G401 (cell line): ENCODE results near the gene MCU. TPM values are rescaled to one million over a fixed set of nuclear protein-coding genes. Genes with fewer than 3 reads are reported as not detected.

ENCODE experiments used
- DNase-seq: peaks from one replicate; pipeline ENCODE4 v3.0.0-alpha.2; 2015; ENCODE audit warnings: low spot score
- in situ Hi-C: cut with HindIII; loops from 2 replicates; pipeline ENCODE4 v1.10.0; 2016; ENCODE audit warnings: low sequenced_read_pairs, mixed read lengths
- total RNA-seq: library from RNA; depleted of rRNA; stranded (reverse); fragments of >200 nt; shearing (Covaris generic); gene quantifications from 2 replicates; pipeline ENCODE4 v1.2.3, GENCODE V29; 2014

Gene MCU
- total RNA-seq, 1 experiment from 2014 or later: 25.8 TPM

DNA sequence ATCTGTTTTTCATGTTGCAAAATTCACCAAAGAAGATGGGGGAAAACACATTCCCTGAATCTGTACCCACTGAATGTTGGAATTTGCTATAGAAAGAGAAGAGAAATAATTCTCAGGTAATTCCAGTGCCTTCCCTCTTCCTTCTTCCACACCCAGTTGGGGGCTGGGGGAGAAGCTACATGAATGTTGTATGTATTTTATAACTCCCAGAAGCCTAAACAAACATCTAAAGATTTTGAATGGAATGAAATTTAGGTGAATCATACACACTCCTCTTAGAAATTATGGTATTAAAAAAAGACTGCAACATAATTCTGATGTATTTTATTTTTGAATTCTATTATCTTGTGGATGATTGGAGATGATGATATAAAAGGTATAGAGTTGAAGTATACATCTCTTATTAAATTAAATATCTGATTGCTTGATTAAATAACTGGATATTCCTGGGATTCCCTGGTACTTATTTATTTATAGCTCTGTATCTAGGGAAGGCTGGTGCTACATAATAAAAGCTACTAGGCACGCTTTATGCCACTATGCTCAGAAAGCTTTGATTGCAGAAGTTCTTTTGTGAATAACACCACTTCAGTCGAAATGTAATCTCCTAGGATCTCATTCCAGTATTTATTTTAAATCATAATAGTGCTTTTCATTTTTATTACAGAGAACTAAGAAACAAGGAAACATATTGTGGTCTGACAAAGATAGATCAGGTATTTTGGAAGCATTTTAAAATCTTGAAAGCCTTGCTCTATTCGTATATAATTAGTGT lies 98.5 kb downstream of the MCU start:
- in situ Hi-C loops: no loop called here
- DNase-seq: peak; percentile 58

DNA sequence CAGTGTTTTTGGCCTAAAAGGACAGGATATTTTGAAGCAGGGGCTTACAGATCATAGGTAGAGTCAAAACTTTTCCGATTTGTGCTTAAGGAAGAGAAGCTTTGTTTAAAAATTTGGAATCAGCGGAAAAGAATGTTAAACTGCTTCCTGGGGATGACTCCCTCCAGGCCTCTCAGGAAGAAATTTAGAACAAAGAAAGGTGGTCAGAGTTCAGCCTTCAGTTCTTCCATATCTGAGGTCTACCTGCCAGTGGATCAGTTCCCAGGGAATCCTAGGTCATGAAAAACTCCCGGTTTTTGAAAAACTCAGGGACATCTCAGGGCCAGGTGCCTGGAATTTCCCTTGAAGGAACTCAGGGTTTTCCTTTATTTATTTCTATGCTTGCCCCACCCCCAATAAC lies 100.3 kb downstream of the MCU start:
- DNase-seq: no peak

GRCh38 chr10:72793752-72794151 lies 101.8 kb downstream of the MCU start:
- in situ Hi-C loops: no loop called here
- DNase-seq: no peak

More for the DNA sequence above, 100.3 kb downstream of the MCU start:
- in situ Hi-C loops: no loop called here

DNA sequence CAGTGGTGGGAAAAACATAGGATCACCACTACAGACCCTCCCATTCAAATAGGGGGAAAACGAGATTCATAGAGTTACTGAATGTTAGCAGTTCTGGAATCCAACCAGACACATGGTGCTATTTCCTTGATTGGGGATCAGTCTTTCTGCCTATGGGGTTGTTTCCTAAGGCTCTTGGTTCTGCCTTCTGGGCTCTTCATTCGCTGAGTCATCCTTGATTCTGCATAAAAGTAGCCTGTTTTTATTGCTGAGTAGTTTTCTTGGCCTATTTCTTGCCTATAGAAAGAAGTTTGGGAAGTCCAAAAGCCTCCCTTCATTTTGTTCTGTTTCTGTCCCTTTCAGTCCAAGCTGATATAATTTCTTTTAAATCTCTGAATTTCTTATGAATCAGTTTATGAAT lies 102.3 kb downstream of the MCU start:
- no peak for DNase-seq

DNA sequence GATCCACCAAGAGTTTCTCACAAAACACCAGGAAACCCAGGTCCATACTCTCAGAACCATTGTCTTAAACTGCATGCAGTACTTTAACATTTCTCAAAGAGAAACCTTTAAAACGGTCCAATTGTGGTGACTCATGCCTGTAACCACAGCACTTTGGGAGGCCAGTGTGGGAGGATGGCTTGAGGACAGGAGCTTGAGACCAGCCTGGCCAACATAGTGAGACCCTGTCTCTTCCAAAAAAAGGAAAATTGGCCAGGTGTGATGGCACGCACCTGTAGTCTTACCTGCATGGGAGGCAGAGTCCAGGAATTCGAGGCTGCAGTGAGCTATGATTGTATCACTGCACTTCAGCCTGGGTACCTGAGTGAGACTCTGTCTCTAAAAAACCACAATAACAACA lies 104.1 kb downstream of the MCU start:
- in situ Hi-C loops: no loop called here
- no peak for DNase-seq

More for the DNA sequence above, 102.3 kb downstream of the MCU start:
- in situ Hi-C loops: no loop called here

- no peak for DNase-seq
- in situ Hi-C loops: no loop called here
Observed at GRCh38 chr10:72796538-72796937, 104.6 kb downstream of the MCU start.

- no peak for DNase-seq
- in situ Hi-C loops: no loop called here
Observed at GRCh38 chr10:72800000-72800740, 108.2 kb downstream of the MCU start.

GRCh38 chr10:72800741-72801092 lies 108.8 kb downstream of the MCU start:
- no peak for DNase-seq
- in situ Hi-C loops: no loop called here

- no peak for DNase-seq
- in situ Hi-C loops: no loop called here
Observed at GRCh38 chr10:72801263-72801868, 109.4 kb downstream of the MCU start.

DNA sequence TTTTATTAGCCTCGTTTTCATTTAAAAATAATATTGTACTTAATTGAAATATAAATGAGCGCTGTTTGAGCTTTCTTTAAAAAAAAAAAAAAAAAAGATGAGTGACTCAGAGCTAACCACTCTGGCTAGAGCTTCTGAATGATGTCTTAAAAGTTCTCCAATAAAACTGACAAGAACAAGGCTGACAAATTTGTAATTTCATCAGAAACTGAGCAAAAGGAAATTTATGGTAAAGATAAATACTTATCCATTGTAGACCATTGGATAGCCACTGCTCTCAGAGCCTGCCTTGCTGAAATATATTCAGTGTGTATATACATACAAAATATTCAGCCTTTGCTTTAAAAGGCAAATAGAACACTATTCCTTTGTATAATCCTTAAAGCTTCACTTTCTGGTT lies 110.4 kb downstream of the MCU start:
- in situ Hi-C loops: no loop called here
- no peak for DNase-seq

GRCh38 chr10:72802763-72803505 lies 111.0 kb downstream of the MCU start:
- in situ Hi-C loops: no loop called here
- DNase-seq: no peak

GRCh38 chr10:72808001-72808400 lies 116.1 kb downstream of the MCU start:
- DNase-seq: peak; percentile 98
- in situ Hi-C loops: no loop called here

DNA sequence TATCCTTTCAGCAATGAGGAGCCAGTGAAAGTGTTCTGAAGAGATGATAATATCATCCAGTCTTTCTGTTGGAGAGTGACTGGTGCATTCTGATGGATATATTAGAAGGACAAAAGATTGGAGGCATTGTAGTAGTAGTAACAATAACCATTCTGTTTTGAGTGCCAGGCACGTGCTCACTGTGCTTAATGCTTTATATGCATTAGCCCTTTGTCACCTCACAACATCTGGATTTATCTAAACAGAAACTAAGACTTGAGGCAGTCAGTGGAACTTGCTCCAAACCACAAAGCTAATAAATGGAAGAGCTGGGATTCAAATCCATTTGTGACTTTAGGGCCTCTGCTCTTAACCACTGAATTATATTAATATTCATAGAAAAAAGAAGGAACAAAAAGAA lies 117.1 kb downstream of the MCU start:
- in situ Hi-C loops: no loop called here
- no peak for DNase-seq

- DNase-seq: no peak
- in situ Hi-C loops: no loop called here
Observed at GRCh38 chr10:72810976-72811375, 119.0 kb downstream of the MCU start.

GRCh38 chr10:72812415-72812752 lies 120.4 kb downstream of the MCU start:
- DNase-seq: no peak
- in situ Hi-C loops: no loop called here

DNA sequence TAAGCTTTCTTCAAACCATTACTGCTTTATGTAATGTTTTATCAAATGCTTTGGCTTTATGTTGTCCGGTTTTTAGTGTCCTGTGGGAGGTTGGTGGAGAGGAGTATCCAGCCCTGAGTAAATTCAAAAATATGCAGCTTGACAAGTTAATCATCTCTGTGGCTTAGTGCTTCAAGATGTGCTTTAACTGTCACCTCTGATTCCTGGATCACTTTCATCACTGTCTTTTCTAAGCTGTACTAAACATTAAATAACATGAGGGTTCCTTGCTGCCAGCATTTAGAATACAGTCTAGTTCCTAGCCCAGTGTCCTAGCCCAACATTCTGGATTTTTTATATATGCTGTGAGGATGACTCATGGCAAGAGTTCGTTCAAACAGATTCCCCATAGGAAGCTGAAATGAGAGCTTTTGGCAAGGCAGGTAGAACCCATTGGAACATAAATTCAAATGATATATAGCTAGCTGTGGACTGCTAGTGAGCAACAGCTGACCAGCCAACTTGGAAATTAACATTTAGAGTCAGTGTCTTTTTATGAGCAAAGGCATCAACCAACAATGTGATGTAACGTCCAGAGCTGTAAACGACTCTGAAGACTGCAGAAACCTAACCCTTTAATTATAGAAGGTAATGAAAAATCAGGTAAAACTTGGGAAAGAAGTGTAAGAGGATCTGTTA lies 120.9 kb downstream of the MCU start:
- in situ Hi-C loops: no loop called here
- DNase-seq: peak; percentile 44

GRCh38 chr10:72814099-72814790 lies 122.3 kb downstream of the MCU start:
- in situ Hi-C loops: no loop called here
- DNase-seq: peak; percentile 98

DNA sequence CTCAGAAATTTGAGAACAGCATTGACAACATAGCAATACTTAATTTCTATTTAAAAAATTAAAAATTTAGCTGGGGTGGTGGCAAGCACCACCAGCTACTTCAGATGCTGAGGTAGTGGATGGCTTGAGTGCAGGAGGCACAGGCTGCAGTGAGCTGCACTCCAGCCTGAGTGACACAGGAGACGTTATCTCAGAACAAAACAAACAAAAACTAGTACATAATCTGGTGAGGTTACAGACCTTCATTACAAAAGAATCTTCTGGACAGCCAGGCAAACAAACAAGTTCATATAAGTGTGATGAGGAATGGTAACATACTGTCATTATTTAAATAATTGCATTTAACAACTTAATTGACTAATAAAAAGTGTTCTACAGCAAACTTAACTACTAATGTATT lies 124.6 kb downstream of the MCU start:
- in situ Hi-C loops: no loop called here
- DNase-seq: no peak

DNA sequence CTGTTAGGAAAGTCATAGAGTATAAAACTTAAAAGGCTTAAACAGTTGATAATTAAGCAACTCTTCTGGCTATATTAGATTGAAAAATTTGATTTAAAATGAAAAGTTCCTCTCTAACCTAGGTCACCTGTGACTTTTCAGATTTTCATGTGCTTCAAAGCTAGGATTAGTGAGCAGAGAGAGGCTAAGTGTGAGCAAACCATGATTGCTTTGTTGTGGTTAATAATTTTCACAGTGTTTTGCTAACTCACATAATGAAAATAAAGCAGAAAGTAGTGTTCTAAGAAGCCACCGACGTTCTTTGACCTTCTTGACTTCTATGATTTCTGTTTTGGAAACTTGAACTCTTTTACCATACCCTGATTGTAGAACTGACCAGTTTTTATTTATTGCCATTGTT lies 126.1 kb downstream of the MCU start:
- in situ Hi-C loops: no loop called here
- no peak for DNase-seq
